Keratinocyte (primary cell): ENCODE measurements around the gene RNF182. TPM values are rescaled to one million over a fixed set of nuclear protein-coding genes. Genes with fewer than 3 reads are reported as not detected.

Source experiments
- DNase-seq: peaks from one replicate; pipeline ENCODE4 v3.0.0-alpha.2; 2011; ENCODE audit warnings: low read depth, missing footprints, low spot score
- FAIRE-seq: peaks from 2 replicates; lab custom pipeline; 2011; peaks lifted over from hg19 to GRCh38; lab: Jason Lieb, UNC
- H2AFZ ChIP-seq: 2 replicates; pipeline ENCODE4 v1.6.0; 2012; ENCODE audit warnings: low read length, control low read depth, inconsistent platforms; ENCODE audit not compliant: control insufficient read depth
- H3K27ac ChIP-seq: 2 replicates; pipeline ENCODE4 v1.5.1; 2011; ENCODE audit warnings: low read length; ENCODE audit not compliant: control insufficient read depth, insufficient read depth
- H3K27me3 ChIP-seq: 3 replicates; pipeline ENCODE4 v1.6.0; 2011; ENCODE audit warnings: low read length; ENCODE audit not compliant: control insufficient read depth, insufficient read depth; ENCODE audit errors: extremely low read depth
- H3K36me3 ChIP-seq, 2 experiments: 2 replicates in 1 of 2; 3 replicates in 1 of 2; pipeline ENCODE4 v1.5.1; 2011; ENCODE audit warnings: low read length in 2 of 2, mild to moderate bottlenecking in 1 of 2; ENCODE audit not compliant: control insufficient read depth in 2 of 2, insufficient read depth in 2 of 2; ENCODE audit errors: extremely low read depth in 1 of 2
- H3K4me1 ChIP-seq: 3 replicates; pipeline ENCODE4 v1.5.1; 2011; ENCODE audit warnings: low read length; ENCODE audit not compliant: control insufficient read depth, insufficient read depth; ENCODE audit errors: extremely low read depth
- H3K4me2 ChIP-seq: 3 replicates; pipeline ENCODE4 v1.6.0; 2011; ENCODE audit warnings: low read depth, low read length; ENCODE audit not compliant: control insufficient read depth, insufficient read depth; ENCODE audit errors: extremely low read depth
- H3K4me3 ChIP-seq, 3 experiments: fragments of 200-600 bp in 1 of 3; sonication (generic) in 1 of 3; 2 replicates in 2 of 3; 3 replicates in 1 of 3; pipeline ENCODE4 v1.5.1; 2011 to 2016; ENCODE audit warnings: low read length in 3 of 3, mild to moderate bottlenecking in 3 of 3, control low read depth in 2 of 3, inconsistent platforms in 1 of 3, low read depth in 1 of 3, mixed read lengths in 1 of 3, mixed run types in 1 of 3, moderate library complexity in 1 of 3; ENCODE audit not compliant: control insufficient read depth in 2 of 3, insufficient read depth in 2 of 3; ENCODE audit errors: extremely low read depth in 1 of 3
- H3K79me2 ChIP-seq: 2 replicates; pipeline ENCODE4 v1.6.0; 2012; ENCODE audit warnings: low read length; ENCODE audit not compliant: control insufficient read depth, insufficient read depth
- H3K9ac ChIP-seq: 3 replicates; pipeline ENCODE4 v1.6.0; 2011; ENCODE audit warnings: low read length; ENCODE audit not compliant: control insufficient read depth, insufficient read depth; ENCODE audit errors: extremely low read depth
- H3K9me1 ChIP-seq: 3 replicates; pipeline ENCODE4 v1.6.0; 2011; ENCODE audit warnings: low read length; ENCODE audit not compliant: control insufficient read depth, insufficient read depth; ENCODE audit errors: extremely low read depth
- H3K9me3 ChIP-seq: 2 replicates; pipeline ENCODE4 v1.5.1; 2012; ENCODE audit warnings: low read depth, low read length; ENCODE audit not compliant: control insufficient read depth
- H4K20me1 ChIP-seq: 3 replicates; pipeline ENCODE4 v1.6.0; 2011; ENCODE audit warnings: low read length; ENCODE audit not compliant: control insufficient read depth, insufficient read depth; ENCODE audit errors: extremely low read depth
- CTCF ChIP-seq, 3 experiments: IDR thresholded peaks in 1 of 3; conservative IDR thresholded peaks in 1 of 3; optimal IDR thresholded peaks in 1 of 3; 2 replicates in 2 of 3; 3 replicates in 1 of 3; pipeline versions ENCODE3 to v1.5.1; 2011; ENCODE audit warnings: low read length in 3 of 3, mild to moderate bottlenecking in 3 of 3, moderate library complexity in 2 of 3, control low read depth in 1 of 3, inconsistent platforms in 1 of 3; ENCODE audit not compliant: insufficient read depth in 2 of 3; ENCODE audit errors: extremely low read depth in 1 of 3
- EZH2 ChIP-seq: IDR thresholded peaks from one replicate; pipeline ENCODE4 v1.6.1; 2012; ENCODE audit warnings: inconsistent platforms, mild to moderate bottlenecking, low read length, moderate library complexity
- dilution Hi-C: fragments of 300-500 bp; cut with MboI; formaldehyde crosslinking; loops from one replicate; pipeline ENCODE4 v1.7.0; 2020; ENCODE audit warnings: low sequenced_read_pairs; ENCODE audit not compliant: extremely low pct_ligation_motif_present
- polyA plus RNA-seq, 5 experiments: library from polyadenylated mRNA; depleted of rRNA in 3 of 5; stranded (reverse) in 3 of 5; stranded (forward) in 1 of 5; unstranded in 1 of 5; fragments of >200 nt; gene quantifications; 1 replicate in 1 of 5; 2 replicates in 3 of 5; 3 replicates in 1 of 5; pipeline versions ENCODE4 v1.2.1 to v1.2.3, GENCODE V29; 2011 to 2012; ENCODE audit warnings: missing spikeins in 2 of 5, low read depth in 1 of 5, low replicate concordance in 1 of 5

RNF182 gene
- polyA plus RNA-seq, 1 donor (not counting 4 experiments of a cell fraction or from before 2014, with no cell fraction given) = 2.0 TPM

- H3K4me2 ChIP-seq = no peak overlapping the region
- TF ChIP-seq EZH2 (no peak), CTCF (optimal IDR thresholded peaks at IDR 0.05 in 1 of 3, IDR thresholded peaks at IDR 0.05 in 1 of 3, conservative IDR thresholded peaks at IDR 0.05 in 1 of 3; ENCODE audit: extremely low read depth in 1 of 3, insufficient read depth in 2 of 3, low read length in 3 of 3) (no peak)
- no peak overlapping the region for H2AFZ ChIP-seq
- dilution Hi-C loops = no loop called here
- no peak overlapping the region for H3K4me3 ChIP-seq
- H3K79me2 ChIP-seq = no peaks in the 10 kb centered on the region
- FAIRE-seq (no peak), DNase-seq (no peak)
- no peak overlapping the region for H3K27ac ChIP-seq
- H3K36me3 ChIP-seq = no peaks in the 10 kb centered on the region
- H3K27me3 ChIP-seq = no peaks in the 10 kb centered on the region
- H3K9me3 ChIP-seq = no peaks in the 10 kb centered on the region
- no peaks in the 10 kb centered on the region for H3K9me1 ChIP-seq
- H3K4me1 ChIP-seq = no peaks in the 10 kb centered on the region
- no peaks in the 10 kb centered on the region for H4K20me1 ChIP-seq
- H3K9ac ChIP-seq = no peak overlapping the region
These were observed 40.4 kb upstream of the RNF182 start for GRCh38 chr6:13884397-13884796.

GRCh38 chr6:13885601-13886000, 39.2 kb upstream of the RNF182 start:
- no peak overlapping the region for H3K4me2 ChIP-seq
- H3K4me1 ChIP-seq = no peaks in the 10 kb centered on the region
- DNase-seq = no peak
- H3K79me2 ChIP-seq = no peaks in the 10 kb centered on the region
- H3K27ac ChIP-seq = no peak overlapping the region
- no peaks in the 10 kb centered on the region for H3K9me3 ChIP-seq
- H2AFZ ChIP-seq = no peak overlapping the region
- H3K9ac ChIP-seq = no peak overlapping the region
- no peaks in the 10 kb centered on the region for H3K9me1 ChIP-seq
- TF ChIP-seq CTCF (optimal IDR thresholded peaks at IDR 0.05 in 1 of 3, IDR thresholded peaks at IDR 0.05 in 1 of 3, conservative IDR thresholded peaks at IDR 0.05 in 1 of 3; ENCODE audit: extremely low read depth in 1 of 3, insufficient read depth in 2 of 3, low read length in 3 of 3) (no peak), EZH2 (no peak)
- no peaks in the 10 kb centered on the region for H4K20me1 ChIP-seq
- no peaks in the 10 kb centered on the region for H3K27me3 ChIP-seq
- H3K36me3 ChIP-seq = no peaks in the 10 kb centered on the region
- dilution Hi-C loops = no loop called here
- H3K4me3 ChIP-seq = no peak overlapping the region
- no peak for FAIRE-seq
